Central memory CD8-positive, alpha-beta T cell (primary cell): Measurements from ENCODE around the gene CXCL12.

Experiments used
- ATAC-seq: fragments of 150-1000 bp; cut with Tn5 transposase; replicated peaks from 2 replicates; pipeline ENCODE4 v1.10.0; 2022; ENCODE audit warnings: mild to moderate bottlenecking, moderate FRiP score, moderate number of reproducible peaks; ENCODE audit not compliant: poor library complexity, severe bottlenecking; ENCODE audit errors: extremely low read depth
- DNase-seq, 2 donors: peaks; one replicate each; pipeline ENCODE4 v3.0.0; 2021; ENCODE audit warnings: low spot score in 2 of 2
- H3K27ac Mint-ChIP-seq: one replicate; pipeline ENCODE4 v1.8.0; 2022; ENCODE audit warnings: low read depth, mild to moderate bottlenecking, moderate library complexity, mixed read lengths
- H3K27me3 Mint-ChIP-seq: one replicate; pipeline ENCODE4 v1.8.0; 2022; ENCODE audit warnings: mixed read lengths
- H3K36me3 Mint-ChIP-seq: one replicate; pipeline ENCODE4 v1.8.0; 2022; ENCODE audit warnings: mild to moderate bottlenecking, moderate library complexity, mixed read lengths; ENCODE audit not compliant: insufficient read depth
- H3K4me1 Mint-ChIP-seq: one replicate; pipeline ENCODE4 v1.8.0; 2022; ENCODE audit warnings: mixed read lengths
- H3K4me3 Mint-ChIP-seq: one replicate; pipeline ENCODE4 v1.8.0; 2022; ENCODE audit warnings: mild to moderate bottlenecking, moderate library complexity, mixed read lengths
- H3K9me3 Mint-ChIP-seq: one replicate; pipeline ENCODE4 v1.8.0; 2022; ENCODE audit warnings: mixed read lengths

The CXCL12 gene

DNA sequence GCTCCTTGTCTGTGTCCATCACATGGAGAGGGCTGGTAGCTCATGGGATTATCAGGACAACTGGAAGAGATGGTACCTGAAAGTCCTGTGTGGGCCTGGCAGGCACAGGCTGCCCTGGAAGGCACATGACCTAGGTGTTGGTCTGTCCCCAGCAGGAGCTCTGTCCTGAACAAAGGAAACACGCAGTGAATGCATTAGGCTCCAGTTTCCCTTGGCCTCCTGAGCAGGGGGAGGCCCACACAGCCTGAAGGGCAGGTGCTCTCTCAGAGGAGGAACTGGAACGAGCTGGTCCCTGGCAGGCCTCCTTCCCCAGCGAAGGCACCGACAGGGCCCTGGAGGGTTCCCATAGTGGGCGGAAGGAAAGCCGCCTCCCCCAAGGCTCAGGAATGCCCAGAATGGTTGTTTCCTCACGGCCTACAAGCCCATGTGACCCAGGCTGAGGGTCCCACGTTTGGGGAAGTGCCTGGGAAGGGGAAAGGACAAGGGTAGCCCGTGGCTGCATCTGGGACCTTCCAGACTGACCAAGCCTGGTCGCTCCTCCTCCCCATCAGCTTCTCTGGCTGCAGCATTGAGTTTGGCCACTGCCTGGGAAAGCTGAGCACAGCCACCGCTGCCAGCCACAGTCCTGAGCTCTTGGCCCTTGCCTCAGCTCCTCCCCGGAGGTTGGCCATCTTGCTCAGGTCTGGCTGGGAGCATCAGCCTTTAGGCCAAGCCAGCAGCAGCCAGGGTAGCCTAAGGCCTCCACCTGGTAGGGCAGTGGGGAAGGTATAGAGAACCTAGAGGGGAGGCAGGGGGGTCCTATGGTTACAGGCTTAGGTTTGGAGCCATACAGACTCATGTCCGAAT, 21.8 kb downstream of the CXCL12 start:
- Mint-ChIP-seq H3K27me3 (peaks cover 45% of the 10 kb centered on the region), H3K4me3 (no peak overlapping the region), H3K36me3 (peaks cover 1% of the 10 kb centered on the region)

DNA sequence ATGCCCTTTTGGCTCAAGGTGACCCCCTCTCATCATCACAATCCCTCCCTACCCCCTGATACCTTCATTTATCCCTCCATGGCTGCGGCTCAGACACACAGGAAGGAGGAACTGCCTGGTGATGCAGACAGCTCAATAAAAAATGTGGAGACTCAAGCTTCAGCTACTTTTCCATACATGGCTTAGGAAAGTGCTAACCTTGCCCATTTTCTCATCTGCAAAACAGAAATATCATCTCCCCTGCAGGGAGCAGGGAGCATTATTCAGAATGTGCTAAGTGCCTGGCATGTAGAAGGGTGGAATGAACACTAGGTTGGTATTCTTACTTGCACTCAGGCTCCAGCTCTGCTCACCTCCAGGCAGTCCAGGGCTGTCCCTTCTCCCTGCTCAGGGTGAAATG, 23.8 kb downstream of the CXCL12 start:
- Mint-ChIP-seq H3K4me1 (no peaks in the 10 kb centered on the region), H3K9me3 (no peaks in the 10 kb centered on the region), H3K27ac (no peak overlapping the region), H3K36me3 (peaks cover 1% of the 10 kb centered on the region), H3K4me3 (no peak overlapping the region), H3K27me3 (peaks cover 65% of the 10 kb centered on the region)
- ATAC-seq (no peak), DNase-seq (no peak)

More for the DNA sequence above, 21.8 kb downstream of the CXCL12 start:
- no peak for DNase-seq
- H3K4me1 Mint-ChIP-seq = no peaks in the 10 kb centered on the region
- H3K9me3 Mint-ChIP-seq = no peaks in the 10 kb centered on the region
- no peak for ATAC-seq
- H3K27ac Mint-ChIP-seq = no peak overlapping the region

DNA sequence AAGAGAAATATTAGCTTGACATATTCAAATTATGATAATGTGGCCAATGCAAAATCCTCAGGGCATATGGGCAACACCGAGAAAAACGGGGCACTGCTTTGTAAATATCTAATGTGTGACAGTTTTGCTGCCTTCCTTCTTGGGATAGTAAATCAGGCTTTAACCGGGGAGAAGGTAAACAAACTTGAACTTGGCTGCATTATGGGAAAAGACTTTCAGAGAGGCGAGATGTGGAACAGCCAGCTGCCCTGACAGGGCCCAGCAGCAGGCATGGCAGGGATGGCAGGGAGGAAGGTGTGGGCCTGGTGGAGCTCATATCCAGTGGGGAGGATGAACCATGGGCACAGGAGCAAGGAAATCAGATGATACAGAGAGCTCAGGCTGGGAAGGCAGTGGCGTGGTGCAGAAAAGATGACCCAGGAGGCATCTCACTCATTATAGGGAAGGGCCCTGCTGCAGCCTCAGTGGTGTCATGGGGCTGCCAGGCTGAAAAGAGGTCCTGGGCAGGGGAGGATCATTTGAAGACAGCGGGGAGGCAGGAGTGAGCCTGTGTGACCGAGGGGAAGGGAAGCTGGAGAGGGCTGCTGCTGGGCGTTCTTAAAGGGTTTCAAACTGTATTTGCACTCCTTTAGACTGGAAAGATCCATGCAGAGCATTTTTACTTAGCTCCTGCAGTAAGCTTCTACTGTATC, 26.7 kb downstream of the CXCL12 start:
- no peaks in the 10 kb centered on the region for H3K36me3 Mint-ChIP-seq
- H3K27ac Mint-ChIP-seq = no peak overlapping the region
- H3K9me3 Mint-ChIP-seq = no peaks in the 10 kb centered on the region
- ATAC-seq = no peak
- H3K27me3 Mint-ChIP-seq = peaks cover 85% of the 10 kb centered on the region
- no peak for DNase-seq
- H3K4me1 Mint-ChIP-seq = no peaks in the 10 kb centered on the region
- no peak overlapping the region for H3K4me3 Mint-ChIP-seq

DNA sequence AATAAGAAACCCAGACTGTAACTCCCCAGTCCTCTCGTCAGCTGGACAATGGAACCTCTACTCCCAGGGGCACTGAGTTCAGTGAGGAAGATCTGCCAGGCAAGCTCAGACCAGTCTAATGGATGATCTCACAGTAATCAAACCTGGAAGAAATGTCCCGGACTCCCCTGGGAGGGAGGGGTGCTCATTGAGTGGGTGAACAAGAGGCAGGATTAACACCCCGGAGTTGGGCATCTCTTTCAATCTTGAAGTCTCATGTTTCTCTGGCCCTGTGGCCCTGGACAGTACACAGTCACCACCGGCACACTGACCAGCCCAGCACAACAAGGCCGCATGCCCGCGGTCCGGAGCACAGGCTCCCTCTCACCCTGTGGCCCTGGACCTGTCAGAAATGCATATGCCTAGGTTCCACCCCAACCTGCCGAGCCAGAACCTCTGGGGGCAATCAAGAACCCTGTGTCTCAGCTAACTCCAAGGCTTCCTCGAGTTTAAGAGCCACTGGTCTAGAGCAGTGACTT, 27.8 kb downstream of the CXCL12 start:
- Mint-ChIP-seq H3K27me3 (peaks cover 89% of the 10 kb centered on the region), H3K27ac (no peak overlapping the region), H3K4me1 (peaks cover 3% of the 10 kb centered on the region), H3K9me3 (no peaks in the 10 kb centered on the region), H3K4me3 (no peak overlapping the region), H3K36me3 (no peaks in the 10 kb centered on the region)
- ATAC-seq (no peak), DNase-seq (no peak)

DNA sequence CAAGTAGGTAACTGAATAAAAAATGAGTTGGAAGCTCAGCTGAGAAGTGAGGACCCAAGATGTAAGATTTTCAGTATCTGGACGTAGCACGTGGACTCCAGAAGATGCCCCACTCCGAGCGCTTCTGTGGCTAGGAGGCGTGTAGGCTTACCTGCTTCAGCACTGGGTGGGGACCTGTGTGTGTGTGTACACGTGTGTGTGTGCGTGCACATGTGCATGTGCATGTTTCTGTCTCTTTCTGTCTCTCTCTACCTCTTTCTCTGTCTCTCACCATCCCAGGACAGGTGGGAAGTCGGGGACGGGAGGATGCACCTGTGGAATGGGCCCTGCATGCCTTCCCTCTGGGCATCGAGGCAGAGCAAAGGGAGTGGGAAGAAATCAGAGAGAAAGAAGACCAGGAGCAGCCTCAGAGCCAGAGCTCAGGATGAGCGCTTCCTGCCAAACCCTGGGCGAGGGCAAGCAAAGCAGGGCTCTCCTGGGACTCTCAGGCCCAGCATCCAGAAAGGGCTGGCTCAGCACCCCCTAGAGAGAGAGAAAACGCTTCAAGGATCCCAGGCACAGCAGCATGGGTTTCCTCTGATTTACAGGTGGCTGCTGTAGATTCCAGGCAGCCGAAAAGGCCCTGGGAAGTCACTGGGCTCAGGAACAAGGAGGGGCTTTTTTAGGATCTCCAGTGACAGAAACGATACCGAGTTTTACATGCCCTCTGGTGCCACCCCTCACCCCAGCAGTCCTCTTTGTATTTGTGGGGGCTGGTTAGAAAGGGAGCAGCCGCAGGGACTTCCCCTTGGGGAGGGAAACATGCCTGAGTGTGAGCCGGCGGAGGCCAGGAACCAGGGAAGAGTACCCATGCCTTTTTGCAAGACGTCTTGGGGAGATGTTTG, 28.5 kb downstream of the CXCL12 start:
- peaks cover 6% of the 10 kb centered on the region for H3K4me1 Mint-ChIP-seq
- H3K4me3 Mint-ChIP-seq = no peak overlapping the region
- H3K27me3 Mint-ChIP-seq = peaks cover 86% of the 10 kb centered on the region
- H3K36me3 Mint-ChIP-seq = no peaks in the 10 kb centered on the region
- H3K27ac Mint-ChIP-seq = no peak overlapping the region
- ATAC-seq (no peak), DNase-seq (no peak)
- no peaks in the 10 kb centered on the region for H3K9me3 Mint-ChIP-seq

DNA sequence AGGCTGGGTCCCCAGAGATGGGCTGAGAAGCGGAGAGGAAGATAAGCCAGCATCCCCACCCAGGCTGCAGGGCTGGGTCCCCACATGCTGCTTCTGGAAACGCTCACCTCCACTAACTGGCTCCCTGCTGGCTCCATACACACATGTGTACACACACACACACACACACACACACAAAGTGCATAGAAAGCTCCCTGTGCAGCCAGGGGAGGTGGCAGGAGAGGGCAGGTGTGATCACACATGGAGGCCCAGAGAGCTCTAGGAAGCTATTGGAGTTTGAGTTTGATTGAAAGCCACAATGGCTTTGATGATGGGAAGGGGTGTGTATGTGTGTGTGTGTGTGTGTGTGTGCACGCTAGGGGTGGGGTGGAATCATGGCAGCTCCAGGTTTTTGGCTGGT, 29.3 kb downstream of the CXCL12 start:
- no peak overlapping the region for H3K27ac Mint-ChIP-seq
- DNase-seq (no peak), ATAC-seq (no peak)
- no peaks in the 10 kb centered on the region for H3K36me3 Mint-ChIP-seq
- no peaks in the 10 kb centered on the region for H3K9me3 Mint-ChIP-seq
- peaks cover 6% of the 10 kb centered on the region for H3K4me1 Mint-ChIP-seq
- H3K4me3 Mint-ChIP-seq = no peak overlapping the region
- peaks cover 79% of the 10 kb centered on the region for H3K27me3 Mint-ChIP-seq

DNA sequence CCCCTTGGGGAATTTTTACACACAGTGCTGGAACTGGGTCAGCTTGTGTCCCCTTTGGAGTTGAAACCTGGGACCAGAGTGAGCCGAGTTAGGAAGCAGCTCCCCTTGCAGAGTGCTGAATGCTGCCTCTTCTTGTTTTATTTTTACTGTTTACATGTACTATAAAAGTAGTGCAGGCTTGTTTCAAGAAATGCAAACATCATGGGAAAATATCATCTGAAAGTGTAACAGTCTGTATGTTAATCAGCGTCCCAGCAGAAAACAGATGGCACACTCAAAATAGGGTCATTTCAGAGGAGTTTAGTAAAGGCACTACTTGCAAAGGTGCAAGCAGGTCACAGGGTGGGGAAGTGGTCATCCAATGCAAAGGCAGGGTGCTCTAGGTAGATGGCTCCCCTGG, 30.1 kb downstream of the CXCL12 start:
- DNase-seq (no peak), ATAC-seq (no peak)
- Mint-ChIP-seq H3K4me3 (no peak overlapping the region), H3K4me1 (peaks cover 6% of the 10 kb centered on the region), H3K9me3 (no peaks in the 10 kb centered on the region), H3K27me3 (peaks cover 72% of the 10 kb centered on the region), H3K36me3 (no peaks in the 10 kb centered on the region), H3K27ac (no peak overlapping the region)

DNA sequence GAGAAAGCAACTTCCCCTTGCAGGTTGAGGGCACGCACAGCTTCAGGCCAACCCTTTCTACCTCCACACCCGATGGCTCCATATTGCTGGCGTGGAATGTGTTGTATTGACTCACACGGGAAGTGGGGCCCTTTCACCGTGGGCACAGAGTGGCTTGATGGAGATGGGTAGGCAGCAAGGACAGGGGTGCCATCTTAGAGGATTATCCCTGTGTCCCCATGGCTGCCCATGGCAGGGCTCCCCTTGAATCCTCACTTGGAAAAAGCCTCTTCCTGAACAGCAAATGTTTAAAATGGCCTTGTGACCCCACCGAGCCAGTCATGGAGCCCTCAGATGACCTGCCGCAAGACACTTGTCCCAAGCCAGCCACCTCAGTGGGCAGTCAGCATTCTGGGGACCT, 31.2 kb downstream of the CXCL12 start:
- Mint-ChIP-seq H3K27me3 (peaks cover 62% of the 10 kb centered on the region), H3K36me3 (no peaks in the 10 kb centered on the region), H3K27ac (no peak overlapping the region), H3K4me3 (no peak overlapping the region), H3K9me3 (no peaks in the 10 kb centered on the region), H3K4me1 (peaks cover 6% of the 10 kb centered on the region)
- DNase-seq (no peak), ATAC-seq (no peak)

DNA sequence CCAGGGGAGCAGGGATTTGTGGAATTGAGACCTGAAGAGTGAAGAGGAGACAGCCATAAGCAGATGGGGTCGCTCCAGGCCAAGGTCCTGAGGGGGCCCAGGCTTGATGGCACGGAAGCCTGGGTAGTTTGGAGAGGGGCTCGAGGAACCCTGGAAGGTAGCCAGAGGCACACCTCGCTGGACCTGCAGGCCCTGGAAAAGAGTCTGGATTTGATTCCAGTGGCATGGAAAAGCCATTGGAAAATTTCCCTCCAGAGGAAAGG, 31.8 kb downstream of the CXCL12 start:
- no peak for DNase-seq

DNA sequence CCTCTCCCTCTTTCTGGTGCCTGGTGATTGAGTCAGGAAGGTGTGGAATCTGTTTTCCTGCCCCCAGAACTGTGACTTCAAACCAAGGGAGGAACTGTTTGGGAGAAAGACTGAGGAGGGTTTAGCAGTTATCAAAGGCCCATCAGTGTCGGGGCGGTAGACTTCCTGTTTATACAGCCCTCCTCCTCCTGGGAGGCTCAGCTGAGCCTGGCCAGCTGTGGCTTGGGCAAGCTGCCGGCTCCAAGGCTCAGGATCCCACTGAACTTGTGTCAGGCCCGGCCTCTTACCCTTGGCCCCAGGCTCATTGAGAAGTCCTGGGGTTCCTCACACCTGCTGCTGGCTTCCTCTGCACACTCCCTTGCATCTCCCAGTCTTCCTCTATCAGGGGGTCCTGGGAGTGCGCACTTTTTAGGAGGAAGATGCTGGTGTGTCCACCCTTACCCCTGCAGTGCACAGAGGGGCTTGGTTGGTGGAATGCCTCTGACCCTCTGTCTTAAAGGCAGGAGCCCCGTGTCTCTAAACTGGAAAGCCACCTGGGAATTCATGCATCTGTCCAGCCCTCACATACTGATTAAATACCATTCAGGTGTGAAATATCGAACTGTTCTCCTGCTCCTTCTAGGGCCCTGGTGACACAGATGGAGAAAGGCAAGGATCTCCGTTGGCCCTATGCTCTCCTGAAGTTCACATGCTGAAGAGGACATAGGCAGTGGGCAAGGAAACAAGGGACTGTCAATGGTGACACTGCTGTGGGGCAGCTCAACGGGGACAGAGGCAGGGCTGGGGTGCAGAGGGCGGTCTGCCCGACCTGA, 32.4 kb downstream of the CXCL12 start:
- Mint-ChIP-seq H3K4me1 (peaks cover 6% of the 10 kb centered on the region), H3K27ac (no peak overlapping the region), H3K36me3 (no peaks in the 10 kb centered on the region), H3K27me3 (peaks cover 50% of the 10 kb centered on the region), H3K4me3 (no peak overlapping the region), H3K9me3 (no peaks in the 10 kb centered on the region)
- DNase-seq (no peak), ATAC-seq (no peak)

More for the DNA sequence above, 31.8 kb downstream of the CXCL12 start:
- ATAC-seq = no peak
- H3K27me3 Mint-ChIP-seq = peaks cover 55% of the 10 kb centered on the region
- no peaks in the 10 kb centered on the region for H3K9me3 Mint-ChIP-seq
- H3K27ac Mint-ChIP-seq = no peak overlapping the region
- peaks cover 6% of the 10 kb centered on the region for H3K4me1 Mint-ChIP-seq
- H3K4me3 Mint-ChIP-seq = no peak overlapping the region
- no peaks in the 10 kb centered on the region for H3K36me3 Mint-ChIP-seq

DNA sequence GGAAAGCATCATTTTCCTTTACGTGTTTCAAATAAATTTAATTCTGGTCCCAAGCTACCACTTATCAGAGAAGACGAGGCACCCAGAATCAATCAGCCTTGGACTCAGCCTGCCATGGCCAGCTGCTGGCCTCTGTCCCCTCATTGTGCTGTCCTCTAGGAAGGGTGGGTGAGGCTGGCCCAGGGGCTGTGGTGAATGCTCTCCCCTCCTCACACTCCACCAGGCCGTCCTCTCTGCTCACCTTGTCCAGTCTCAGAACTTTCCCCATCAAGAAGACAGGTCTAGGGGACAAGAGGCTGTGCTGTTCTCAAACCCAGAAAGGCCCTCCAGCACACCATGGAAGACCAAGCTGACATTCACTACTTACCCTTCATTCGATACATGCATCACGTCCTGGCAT, 36.4 kb downstream of the CXCL12 start:
- ATAC-seq = no peak
- Mint-ChIP-seq H3K27me3 (peaks cover 40% of the 10 kb centered on the region), H3K9me3 (no peaks in the 10 kb centered on the region), H3K36me3 (no peaks in the 10 kb centered on the region), H3K4me3 (no peak overlapping the region), H3K4me1 (peaks cover 6% of the 10 kb centered on the region), H3K27ac (no peak overlapping the region)
- DNase-seq = no peak
